Medulla oblongata (tissue), 1 donor: ENCODE results near the gene NLGN4X.

Experiments
- DNase-seq: peaks from one replicate; pipeline ENCODE4 v3.0.0-alpha.2; 2015; ENCODE audit errors: extremely low spot score

NLGN4X gene

GRCh38 chrX:6151971-6152370 is 76.7 kb downstream of the NLGN4X start:
- no peak for DNase-seq

- DNase-seq, result peak; percentile 9
Observed at GRCh38 chrX:6149060-6149872, 79.4 kb downstream of the NLGN4X start.

- DNase-seq, result no peak
Observed at GRCh38 chrX:6134255-6134654, 94.4 kb downstream of the NLGN4X start.

- DNase-seq, result no peak
Observed at GRCh38 chrX:6132970-6133369, 95.7 kb downstream of the NLGN4X start.

- no peak for DNase-seq
Observed at GRCh38 chrX:6131287-6131686, 97.4 kb downstream of the NLGN4X start.

GRCh38 chrX:6129195-6129594 is 99.5 kb downstream of the NLGN4X start:
- no peak for DNase-seq

- DNase-seq, result no peak
Observed at GRCh38 chrX:6120329-6120728, 108.3 kb downstream of the NLGN4X start.

GRCh38 chrX:6095469-6095868 is 133.2 kb downstream of the NLGN4X start:
- no peak for DNase-seq

GRCh38 chrX:6074532-6074931 is 154.1 kb downstream of the NLGN4X start:
- DNase-seq, result no peak

- DNase-seq, result no peak
Observed at GRCh38 chrX:6071731-6072130, 156.9 kb downstream of the NLGN4X start.

- DNase-seq, result no peak
Observed at GRCh38 chrX:6067600-6067999, 161.1 kb downstream of the NLGN4X start.

GRCh38 chrX:6053141-6053540 is 175.5 kb downstream of the NLGN4X start:
- DNase-seq, result peak; percentile 7

GRCh38 chrX:6052111-6052745 is 176.4 kb downstream of the NLGN4X start:
- no peak for DNase-seq

- no peak for DNase-seq
Observed at GRCh38 chrX:6049132-6049531, 179.5 kb downstream of the NLGN4X start.

GRCh38 chrX:6041630-6042029 is 187.0 kb downstream of the NLGN4X start:
- DNase-seq, result no peak

GRCh38 chrX:6029014-6029413 is 199.7 kb downstream of the NLGN4X start:
- DNase-seq, result no peak

GRCh38 chrX:6026980-6027379 is 201.7 kb downstream of the NLGN4X start:
- peak; percentile 4 for DNase-seq

- DNase-seq, result peak; percentile 7
Observed at GRCh38 chrX:6026429-6026828, 202.2 kb downstream of the NLGN4X start.

GRCh38 chrX:6024204-6024603 is 204.5 kb downstream of the NLGN4X start:
- no peak for DNase-seq

- peak; percentile 48 for DNase-seq
Observed at GRCh38 chrX:6021316-6022091, 207.2 kb downstream of the NLGN4X start.

- DNase-seq, result no peak
Observed at GRCh38 chrX:6019076-6019475, 209.6 kb downstream of the NLGN4X start.

GRCh38 chrX:6015423-6015822 is 213.2 kb downstream of the NLGN4X start:
- DNase-seq, result no peak

GRCh38 chrX:6012357-6012756 is 216.3 kb downstream of the NLGN4X start:
- no peak for DNase-seq
